COLO668 (cell line): Measurements from ENCODE around the gene AGPAT2.

Experiments used
- DNase-seq: peaks from one replicate; lab custom pipeline; 2025; ENCODE audit not compliant: unreplicated experiment; lab: John Stamatoyannopoulos, UW

AGPAT2 gene

DNA sequence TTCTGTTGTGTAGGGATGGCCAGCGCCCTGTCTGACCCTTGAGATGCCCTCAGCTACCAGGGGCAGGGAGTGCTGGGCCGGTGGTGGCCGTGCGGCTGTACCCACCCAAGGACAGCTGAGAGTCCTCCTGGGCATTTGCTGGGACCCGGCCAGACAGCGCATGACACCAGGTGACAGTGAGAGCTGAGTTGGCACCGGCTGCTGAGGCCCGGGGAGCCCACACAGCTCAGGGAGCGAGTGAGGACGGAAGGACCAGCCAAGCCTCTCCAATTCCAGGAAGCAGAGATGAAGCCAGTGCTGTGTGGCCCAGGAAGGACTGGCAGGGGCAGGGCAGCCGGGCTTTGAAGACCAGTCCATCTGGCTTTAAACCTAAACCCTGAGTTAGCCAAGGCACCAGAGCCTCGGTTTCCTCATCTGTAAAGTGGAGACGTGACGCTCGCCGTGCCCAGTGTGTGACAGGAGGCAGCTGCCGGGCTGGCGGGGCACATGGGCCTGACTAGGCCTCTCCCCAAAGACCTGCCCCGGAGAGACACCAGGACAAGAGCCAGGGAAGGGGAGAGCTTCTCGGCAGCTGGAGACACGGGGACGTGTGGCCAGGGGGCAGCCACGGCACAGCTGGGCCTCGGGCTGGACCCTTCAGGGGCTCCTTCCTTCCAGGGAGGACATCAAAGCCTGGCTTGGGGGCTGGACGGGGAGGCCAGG lies 3.0 kb upstream of the AGPAT2 start:
- DNase-seq = no peak

DNA sequence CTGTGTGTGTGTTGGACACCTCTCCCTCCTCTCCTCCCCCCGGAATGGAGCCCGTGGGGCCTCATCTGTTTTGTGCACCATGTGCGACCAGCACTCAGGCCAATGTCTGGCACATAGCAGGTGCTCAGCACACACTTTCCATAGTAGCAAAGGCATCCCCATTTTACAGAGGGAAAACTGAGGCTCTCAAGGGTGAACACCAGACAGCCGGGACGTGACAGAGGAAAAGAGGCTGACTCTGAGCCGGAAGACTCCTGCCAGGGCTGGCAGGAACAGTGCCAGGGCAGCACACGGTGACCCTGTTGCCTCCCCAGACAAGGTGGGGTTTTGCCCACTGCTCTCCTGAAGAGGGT lies 1.8 kb upstream of the AGPAT2 start:
- DNase-seq = no peak

DNA sequence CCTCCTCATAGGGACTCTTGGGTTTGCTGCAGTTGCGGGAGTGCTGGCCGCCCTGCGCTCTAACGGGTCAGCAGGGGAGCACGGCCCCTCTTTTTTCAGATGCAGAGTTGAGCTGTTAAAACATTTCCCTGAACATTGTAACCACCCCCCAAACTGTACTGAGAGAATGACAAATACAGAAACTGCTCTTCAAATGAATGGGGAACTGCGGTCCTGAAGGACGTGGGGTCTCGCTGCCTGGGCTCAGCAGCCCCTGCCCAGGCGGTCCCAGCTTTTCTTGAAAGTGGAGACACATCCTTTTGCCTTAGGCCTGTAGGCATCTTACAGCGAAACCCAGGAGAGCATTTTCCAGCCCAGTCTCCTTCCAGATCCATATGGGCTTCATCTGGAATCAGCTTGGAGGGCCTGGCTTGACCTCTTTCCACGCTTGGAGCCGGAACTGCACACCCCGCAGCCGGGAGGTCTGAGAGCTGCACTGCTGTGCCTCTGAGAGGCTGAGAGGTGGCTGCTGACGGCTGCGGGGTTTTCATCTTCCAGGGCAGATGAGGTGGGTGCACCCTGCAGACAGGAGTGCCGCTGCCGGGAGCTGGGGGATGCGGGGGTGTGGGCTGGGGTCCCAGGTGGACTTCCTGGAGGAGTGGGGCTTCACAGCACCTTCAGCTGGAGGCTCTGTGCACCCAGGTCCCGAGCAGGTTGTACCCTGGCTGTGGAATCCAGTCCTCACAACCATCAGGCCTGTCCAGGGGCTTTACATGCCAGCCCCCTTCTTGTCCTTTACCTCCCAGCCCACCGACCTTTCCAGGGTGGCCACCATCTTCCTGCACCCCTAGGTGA lies 1.2 kb upstream of the AGPAT2 start:
- DNase-seq = no peak

DNA sequence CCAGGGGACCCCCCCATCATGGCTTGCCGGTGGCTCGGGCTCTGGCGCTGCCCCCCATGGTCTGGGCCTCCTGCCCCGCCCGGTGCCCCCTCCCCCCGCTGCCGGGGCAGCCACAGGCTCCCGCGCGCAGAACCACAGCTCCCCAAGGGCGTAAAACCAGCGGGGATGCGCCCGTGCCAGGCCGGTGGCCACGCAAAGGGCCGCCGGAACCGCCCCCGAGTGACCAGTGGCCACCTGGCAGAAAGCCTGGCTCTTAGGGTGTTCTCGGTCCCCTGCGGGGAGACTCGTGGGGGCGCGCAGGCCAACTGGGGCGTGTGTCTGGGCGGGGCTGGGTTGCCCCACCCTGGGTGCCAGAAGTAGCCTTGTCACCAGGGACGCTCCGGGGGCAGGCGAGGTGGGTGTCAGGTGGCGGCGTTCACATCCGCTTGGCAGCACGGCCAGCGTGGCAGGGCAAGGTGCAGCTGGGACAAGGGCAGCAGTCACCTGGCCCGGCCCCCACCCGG lies 515 bp upstream of the AGPAT2 start:
- DNase-seq = peak; percentile 82

DNA sequence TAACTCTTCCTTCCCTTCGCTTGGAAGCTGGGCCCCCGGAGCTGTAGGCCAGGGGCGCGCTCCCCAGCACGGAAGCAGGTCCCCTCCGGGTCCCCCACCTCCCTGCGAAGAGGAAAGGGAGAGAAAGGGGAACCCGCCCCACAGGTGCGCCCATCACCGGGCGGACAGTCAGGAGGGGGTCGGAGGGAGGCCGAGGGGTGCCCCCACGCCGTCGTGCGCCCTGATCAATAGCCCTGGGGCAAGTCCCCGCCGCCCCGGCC lies 793 bp downstream of the AGPAT2 start:
- DNase-seq = no peak

DNA sequence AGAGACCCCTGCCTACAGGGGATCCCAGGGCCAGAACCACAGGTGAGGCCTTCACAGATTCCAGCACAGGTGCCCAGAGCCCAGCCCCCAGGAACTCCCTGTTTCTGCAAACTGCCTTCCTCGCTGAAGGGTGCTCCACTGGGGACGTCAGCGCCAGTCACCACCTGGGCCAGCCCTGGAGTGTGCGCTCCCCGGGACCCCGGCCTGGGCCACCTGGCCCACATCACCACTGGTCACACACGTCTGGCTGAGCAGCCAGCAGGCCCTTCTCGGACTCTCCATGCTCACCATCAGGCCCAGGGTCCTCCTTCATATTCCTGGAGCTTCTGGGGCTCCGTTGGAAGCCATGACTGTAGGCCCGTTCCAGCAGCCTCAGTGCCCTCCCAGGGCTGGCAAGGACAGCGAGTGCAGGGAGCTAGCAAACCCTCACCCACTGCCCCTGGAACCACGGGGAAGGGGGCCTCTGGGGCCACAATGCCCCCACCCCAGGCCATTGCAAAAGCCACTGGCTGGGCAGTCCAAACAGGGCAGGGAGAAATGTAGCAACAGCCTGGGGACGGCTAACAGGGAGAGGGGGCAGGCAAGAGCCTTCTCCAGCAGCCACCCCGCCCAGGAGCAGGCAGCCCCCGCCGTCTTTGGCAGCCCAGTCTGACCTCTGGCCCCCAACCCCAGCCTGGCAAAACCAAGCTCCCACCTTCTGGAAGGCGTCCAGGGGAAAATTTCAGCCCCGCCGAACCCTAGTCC lies 1.3 kb downstream of the AGPAT2 start:
- DNase-seq = peak; percentile 26

DNA sequence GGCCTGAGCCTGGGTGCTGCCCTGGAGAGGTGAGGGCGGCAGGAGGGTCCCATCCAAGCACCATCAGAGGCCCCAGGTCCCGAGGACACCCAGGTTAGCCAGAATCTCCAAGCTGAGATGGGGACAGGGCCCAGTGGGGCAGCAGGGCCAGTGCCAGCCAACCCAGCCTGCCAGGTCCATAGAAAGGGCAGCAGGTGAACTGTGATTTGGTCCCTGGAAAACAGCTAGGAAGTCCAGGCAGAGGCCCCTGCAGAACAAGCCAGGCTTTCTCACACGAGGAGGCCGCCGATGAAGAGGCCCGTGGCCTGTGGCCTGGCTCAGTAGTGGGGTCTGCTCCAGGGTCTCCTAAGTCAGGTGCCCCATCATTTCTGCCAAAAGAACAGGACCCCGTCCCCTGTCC lies 2.0 kb downstream of the AGPAT2 start:
- no peak for DNase-seq

DNA sequence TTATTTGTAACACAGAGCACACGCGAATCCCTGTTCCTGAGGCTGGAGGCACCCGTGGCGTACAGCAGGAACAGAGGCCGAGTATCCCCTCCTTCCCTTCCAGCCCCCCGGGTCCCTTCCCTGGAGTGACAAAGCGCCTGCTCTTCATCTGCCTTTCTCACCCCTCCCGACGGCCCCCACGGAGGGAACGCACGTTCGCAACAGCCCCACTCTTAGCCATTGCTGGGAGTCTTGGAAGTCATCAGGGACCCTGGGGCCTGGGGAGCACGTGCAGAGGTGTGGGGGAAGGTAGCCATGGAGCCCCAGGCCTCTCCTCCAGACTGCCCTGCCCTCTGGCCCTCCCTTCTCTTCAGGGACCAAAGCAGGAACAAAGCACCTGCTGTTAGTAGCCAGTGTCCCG lies 2.5 kb downstream of the AGPAT2 start:
- DNase-seq = no peak

DNA sequence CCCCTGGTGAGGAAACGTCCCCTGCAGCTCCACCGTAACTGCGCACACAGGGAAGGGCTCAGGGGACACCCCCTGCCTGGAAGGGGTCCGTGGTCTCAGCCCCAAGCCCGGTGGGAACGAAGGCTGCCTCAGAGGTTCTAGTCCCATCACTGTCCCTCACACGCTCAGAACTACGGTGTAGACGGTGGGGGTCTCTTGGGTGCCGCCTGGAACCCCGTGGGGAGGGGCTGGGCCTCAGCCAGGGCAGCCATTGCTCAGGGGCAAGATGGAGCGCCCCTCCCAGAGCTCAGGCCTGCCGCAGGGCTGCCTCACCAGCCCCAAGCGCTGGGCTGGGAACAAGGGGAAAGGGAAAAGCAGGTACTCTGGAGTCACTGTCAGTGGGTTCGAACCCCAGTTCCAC lies 2.9 kb downstream of the AGPAT2 start:
- no peak for DNase-seq

DNA sequence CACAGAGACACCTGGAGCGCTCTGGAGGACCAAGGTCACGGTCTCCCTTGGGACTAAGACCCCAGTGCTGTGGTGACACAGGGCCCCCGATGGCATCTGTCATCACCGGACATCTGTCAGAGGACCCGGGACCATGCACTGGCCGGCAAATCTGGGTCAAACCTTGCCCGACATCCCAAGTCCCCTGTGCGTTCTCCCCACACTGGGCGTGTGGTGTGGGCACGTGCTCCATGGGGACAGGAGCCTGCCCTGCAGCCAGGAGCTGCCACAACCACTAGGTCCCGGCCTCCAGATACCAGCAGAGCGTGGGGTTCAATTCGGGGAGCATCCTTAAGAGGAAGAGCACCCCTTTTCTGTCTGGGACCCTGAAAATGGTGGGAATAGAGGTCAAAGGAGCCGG lies 3.5 kb downstream of the AGPAT2 start:
- no peak for DNase-seq

DNA sequence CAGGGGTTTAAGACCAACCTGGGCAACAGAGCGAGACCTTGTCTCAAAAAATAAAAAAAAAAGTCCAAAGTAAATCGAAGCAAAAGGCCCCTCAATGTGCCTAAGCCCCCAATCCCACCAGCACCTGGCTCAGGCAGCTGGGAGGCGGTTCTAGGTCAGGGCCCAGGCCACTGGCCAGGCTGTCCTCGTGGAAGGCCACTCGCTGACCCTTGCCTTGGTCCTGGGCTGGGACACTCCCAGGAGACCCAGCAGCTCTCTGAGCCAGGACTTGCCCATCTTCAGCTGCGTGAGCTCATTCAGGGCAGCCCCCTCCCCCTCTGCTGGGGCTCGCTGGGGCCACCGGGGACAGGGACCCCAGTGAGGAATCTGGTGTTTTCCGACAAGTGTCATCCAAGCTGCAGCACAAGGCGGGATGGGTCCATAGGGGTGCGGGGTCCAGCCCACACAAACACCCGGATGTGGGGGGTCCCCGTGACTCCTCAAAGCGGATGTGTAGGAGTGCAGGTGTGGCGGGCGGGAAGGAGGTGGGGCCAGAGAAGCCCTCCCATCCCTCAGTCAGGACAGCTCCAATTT lies 4.0 kb downstream of the AGPAT2 start:
- no peak for DNase-seq

DNA sequence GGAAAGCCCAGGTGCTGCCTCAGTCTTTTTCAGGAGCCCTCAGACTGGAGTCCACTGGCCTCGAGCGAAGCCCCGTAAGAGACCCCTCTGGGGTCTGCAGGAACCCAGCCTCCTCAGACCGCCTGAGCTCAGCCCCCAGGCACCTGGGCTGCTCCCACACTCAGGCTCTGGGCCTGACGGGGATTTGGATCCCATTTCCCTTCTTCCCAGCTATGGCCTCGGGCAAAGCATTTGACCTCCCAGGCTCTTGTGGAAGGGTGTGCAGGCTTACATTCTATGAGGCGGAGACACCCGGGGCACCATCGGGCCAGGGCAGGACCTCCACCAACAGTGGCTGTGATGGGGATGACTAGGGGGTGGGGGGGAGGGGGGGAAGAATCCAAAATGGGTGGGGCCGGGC lies 4.5 kb downstream of the AGPAT2 start:
- no peak for DNase-seq

DNA sequence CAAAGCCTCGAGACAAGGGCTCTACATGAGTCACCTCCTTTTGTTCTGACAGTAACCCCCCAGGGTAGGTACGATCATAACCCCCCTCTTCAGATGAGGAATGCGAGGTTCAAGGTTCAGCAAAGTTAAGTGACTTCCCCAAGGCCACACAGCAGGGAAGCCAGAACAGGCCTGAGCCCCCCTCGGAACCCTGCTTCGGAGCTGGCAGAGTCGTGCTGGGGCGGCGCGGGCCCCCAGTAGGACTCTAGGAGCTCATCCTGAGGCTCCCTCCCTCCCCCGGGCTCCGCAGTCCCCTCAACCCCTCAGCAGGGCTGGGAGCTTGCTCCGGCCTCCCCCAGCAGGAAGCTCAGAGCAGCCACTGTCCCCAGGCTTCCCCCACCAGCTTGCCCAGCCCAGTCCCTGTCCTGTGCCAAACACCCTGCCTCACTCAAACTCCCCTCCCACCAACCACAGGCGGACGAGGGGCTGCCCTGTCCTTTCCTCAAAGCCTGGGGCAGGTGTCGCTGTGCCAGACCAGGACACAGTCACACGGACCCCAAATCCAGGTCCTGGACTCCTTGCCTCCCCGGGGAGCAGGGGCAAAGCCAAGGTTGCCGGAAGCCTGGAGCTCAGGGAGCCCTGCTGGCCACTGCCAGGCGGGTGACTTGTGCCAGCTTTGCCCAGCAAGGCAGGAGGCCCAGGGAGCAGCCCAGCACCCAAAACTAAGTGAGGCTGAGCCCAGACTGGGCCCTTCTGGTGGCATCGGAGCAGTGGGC lies 5.1 kb downstream of the AGPAT2 start:
- DNase-seq = no peak

DNA sequence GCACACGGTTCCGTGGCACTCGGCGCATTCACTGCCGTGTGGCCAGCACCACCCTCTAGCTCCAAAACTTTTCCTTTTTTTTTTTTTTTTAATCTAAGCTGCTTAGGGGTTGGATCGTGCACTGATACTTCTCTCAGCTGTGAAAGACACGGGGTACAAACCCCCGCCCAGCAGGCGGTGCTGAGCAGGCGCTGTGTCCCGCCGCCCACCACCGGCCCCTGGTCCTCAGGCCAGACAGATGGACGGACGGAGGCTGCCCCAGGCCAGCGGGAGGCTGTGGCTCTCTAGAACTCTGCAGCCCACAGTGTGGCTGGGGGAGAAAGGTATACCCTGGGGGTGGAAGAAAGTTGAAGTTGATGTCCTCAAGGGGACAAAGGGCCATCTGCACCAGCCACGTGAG lies 6.2 kb downstream of the AGPAT2 start:
- DNase-seq = no peak

DNA sequence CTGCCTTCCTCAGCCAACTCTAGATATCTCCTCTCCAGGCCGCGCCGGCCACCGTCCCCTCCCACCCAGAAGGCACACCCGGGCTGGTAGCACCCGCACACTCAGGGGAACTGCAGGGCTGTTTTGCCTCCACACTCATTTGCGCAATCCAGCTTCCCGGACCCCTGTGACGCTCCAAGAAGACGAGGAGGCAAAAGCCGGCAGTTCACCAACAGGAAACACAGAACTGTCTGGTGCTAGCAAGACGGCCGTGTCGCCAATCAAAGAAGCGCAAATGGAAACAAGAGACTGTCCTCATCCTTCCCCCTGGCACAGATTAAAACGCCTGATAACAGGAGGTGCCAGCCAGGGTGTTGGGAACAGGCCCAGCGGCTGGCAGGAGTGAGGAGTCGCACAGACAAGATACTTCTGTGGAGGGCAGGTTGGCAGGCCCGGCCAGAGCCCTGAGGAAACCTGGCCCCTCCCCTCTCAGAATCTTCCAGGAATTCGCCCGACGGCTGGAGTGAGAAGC lies 7.8 kb downstream of the AGPAT2 start:
- DNase-seq = no peak

DNA sequence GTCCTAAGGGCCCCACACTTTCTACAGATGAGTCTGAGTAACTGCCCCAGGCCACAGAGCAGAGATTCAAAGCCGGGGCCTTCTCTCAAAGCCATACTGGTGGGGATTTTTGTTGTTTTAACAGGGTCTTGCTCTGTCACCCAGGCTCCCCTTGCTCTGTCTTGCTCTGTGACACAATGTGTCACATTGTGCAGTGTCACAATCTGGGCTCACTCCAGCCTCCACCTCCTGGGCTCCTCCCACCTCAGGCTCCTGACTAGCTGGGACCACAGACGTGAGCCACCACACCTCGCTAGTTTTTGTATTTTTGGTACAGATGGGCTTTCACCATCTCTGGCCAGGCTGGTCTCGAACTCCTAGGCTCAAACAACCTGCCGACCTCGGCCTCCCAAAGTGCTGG lies 8.6 kb downstream of the AGPAT2 start:
- no peak for DNase-seq

DNA sequence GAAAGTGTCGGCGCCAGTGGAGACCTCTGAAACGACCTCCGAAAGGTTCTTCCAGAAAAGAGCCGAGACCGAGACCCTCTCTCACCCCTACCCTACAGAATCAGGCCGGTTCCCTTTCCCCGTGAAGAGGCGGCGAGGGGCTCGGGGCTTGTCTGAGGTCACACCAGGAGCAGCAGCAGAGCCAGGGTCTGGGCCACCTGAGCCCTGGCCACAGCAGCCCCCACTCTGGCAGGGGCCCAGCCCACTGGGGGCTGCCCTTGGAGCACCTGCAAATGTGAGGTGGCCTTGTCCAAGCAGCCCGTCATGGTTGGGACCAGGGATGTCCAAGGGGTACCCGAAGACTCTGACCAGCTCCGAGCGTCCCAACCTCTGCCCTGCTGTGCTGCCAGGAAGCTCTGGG lies 9.2 kb downstream of the AGPAT2 start:
- DNase-seq = no peak

DNA sequence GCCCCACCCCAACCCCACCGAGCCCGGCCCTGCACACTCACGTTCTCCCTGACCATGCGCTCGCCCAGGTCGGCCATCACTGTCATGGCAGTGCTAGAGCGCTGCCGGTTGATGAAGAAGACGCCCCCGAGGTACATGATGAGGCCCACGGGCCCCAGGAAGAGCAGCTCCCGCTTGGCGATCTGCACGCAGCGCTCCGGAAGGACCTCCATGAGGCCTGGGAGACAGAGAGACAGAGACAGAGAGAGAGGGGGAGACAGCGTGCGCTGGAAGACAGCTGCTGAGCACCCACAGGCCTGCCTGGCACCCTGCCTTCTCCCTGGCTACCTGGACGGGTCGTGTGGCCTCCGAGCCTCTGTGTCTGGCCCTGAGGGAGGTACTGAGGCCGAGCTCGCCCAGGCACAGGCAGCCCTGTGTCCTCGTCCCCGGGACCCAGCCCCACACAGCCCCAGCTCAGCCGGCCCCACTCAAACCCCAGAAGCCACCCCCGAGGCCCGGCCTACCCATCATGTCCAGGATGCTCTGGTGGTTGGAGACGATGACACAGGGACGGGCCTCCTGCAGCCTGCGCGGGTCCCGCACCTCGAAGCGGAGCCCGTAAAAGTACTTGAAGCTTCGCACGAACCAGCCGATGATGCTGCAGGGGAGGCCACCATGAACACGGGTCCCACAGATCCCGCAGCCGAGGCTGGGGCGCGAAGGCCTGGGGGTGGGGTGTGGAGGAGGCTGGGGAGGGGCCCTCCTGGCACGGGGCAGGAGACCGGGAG lies 10.2 kb downstream of the AGPAT2 start:
- no peak for DNase-seq

DNA sequence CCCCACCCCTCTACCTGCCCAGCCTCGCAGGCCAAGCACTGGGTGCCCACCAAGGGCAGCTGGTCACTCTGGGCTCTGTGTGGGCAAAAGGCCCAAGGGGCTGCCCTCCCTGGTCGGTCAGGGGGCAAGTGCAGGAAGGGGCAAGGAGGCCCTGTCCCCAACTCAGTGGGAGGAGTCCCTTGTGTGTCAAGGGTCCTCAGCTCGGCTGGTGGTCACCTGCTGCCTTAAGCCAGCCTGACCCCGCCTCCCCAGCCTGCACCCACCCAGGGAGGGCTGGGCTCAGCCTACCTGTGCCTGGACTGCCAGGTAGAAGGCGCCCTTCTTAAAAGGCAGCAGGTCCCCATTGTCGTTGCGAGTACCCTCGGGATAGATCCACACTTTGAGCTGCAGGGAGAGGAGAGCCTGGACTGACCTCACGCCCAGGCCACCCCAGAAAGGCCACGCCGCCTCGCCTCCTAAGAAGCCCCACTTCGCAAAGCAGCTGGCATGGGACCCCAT lies 10.9 kb downstream of the AGPAT2 start:
- no peak for DNase-seq
